Stomach smooth muscle (tissue), 2 donors: Measurements from ENCODE around the gene HOXB9.

Source experiments
- H3K27ac ChIP-seq: one replicate; pipeline ENCODE4 v1.7.0; 2013; ENCODE audit warnings: mild to moderate bottlenecking, low read length, inconsistent platforms
- H3K27me3 ChIP-seq, 2 donors: one replicate each; pipeline ENCODE4 v1.7.0; 2013; ENCODE audit warnings: low read length in 2 of 2; ENCODE audit not compliant: insufficient read depth in 2 of 2, control insufficient read depth in 1 of 2
- H3K36me3 ChIP-seq, 2 donors: one replicate each; pipeline ENCODE4 v1.7.0; 2013; ENCODE audit warnings: low read length in 2 of 2; ENCODE audit not compliant: control insufficient read depth in 2 of 2, insufficient read depth in 2 of 2
- H3K4me1 ChIP-seq: one replicate; pipeline ENCODE4 v1.7.0; 2013; ENCODE audit warnings: low read length; ENCODE audit not compliant: control insufficient read depth, insufficient read depth
- H3K4me3 ChIP-seq, 2 donors: one replicate each; pipeline ENCODE4 v1.7.0; 2013; ENCODE audit warnings: low read length in 2 of 2
- H3K9ac ChIP-seq, 2 donors: one replicate each; pipeline ENCODE4 v1.7.0; 2013; ENCODE audit warnings: low read length in 2 of 2, mild to moderate bottlenecking in 1 of 2
- H3K9me3 ChIP-seq, 2 donors: one replicate each; pipeline ENCODE4 v1.7.0; 2013; ENCODE audit warnings: low read length in 2 of 2; ENCODE audit not compliant: control insufficient read depth in 2 of 2
- donor health status: healthy.
- donor health status: Pancreatic carcinoma.

Gene HOXB9

DNA sequence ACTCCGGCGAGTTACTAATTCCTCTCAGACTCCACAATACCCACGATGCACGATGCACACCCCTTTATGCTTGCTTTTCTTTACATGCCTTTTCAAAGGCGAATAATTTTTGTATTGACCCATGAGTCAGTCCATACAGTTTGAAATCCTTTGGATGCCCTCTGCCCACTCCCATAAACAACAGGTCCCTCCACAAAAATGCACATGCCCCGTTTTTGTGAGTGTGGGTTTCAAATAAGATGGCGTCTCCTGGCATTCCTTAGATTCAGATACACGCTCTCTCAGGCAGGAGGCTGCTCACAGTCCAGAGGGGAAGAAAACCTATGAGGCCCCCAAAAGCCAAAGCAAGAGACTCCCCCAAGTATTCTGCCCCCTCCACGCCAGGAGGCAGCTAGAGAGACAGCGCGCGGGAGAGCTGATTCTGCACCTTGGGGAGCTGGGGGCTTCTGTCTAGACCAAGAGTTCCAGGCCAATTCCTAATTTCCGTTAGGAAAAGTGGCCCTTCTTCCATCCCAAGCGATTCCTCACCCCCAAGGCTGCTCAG lies 19.6 kb upstream of the HOXB9 start:
- no peak overlapping the region for H3K9ac ChIP-seq
- peaks cover 14% of the 10 kb centered on the region for H3K4me1 ChIP-seq
- no peak overlapping the region for H3K4me3 ChIP-seq
- H3K36me3 ChIP-seq: no peaks in the 10 kb centered on the region
- no peaks in the 10 kb centered on the region for H3K9me3 ChIP-seq
- no peak overlapping the region for H3K27ac ChIP-seq
- peaks cover 72 to 76% of the 10 kb centered on the region in 2 donors for H3K27me3 ChIP-seq

DNA sequence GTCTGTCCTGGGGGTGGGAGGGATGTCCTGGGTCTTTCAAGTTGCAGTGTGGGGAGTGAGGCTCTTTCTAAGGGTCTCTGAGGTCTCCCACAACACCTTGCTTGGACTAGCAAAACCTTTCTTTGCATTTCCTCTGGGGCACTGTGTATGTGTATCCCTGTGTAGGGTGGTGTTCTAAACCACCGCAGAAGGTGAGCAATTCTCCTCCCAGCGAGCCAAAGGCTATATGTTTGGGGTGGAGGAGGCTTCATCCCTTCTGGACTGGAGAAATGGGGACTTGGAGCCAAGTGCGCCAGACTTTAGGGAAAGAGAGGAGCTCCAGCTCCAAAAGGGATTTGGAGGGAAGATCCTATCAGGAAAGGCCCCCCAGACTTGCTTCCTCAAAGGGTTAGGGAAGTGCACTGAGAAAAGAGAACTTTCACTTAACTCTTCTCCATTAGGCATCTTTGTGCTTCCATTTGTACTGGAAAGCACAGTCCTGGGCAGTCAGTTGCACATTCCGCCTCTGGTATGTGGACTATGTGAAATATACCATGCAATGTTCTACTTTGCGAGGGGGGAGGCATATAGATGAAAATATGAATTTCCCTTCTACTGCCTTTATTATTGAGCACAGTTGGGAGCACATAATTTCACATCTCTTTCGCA lies 18.9 kb upstream of the HOXB9 start:
- Histone ChIP-seq H3K4me1 (peaks cover 14% of the 10 kb centered on the region), H3K36me3 (no peaks in the 10 kb centered on the region), H3K9me3 (no peaks in the 10 kb centered on the region), H3K9ac (no peak overlapping the region), H3K27me3 (peaks cover 78 to 79% of the 10 kb centered on the region in 2 donors), H3K27ac (no peak overlapping the region), H3K4me3 (no peak overlapping the region)

DNA sequence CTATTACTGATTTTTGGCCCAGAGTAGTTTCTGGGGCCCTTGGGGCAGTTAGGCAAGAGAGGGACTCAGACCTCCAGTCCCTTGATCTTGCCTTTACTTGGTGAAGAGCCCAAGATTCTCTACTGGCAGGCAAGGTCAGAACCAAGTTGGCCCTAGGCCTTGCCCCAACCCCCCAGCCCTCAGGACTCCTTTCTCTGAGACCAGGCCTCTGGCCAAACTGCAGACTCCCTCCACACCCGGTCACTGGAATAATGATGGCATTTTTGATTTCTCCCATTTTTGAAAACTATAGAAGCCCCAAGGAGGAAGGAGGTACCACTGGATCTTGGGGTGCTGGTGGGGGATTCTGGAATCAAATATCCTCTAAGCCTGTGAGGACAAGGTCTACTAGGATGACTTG lies 18.0 kb upstream of the HOXB9 start:
- H3K4me1 ChIP-seq: peaks cover 14% of the 10 kb centered on the region
- no peak overlapping the region for H3K9ac ChIP-seq
- no peaks in the 10 kb centered on the region for H3K9me3 ChIP-seq
- H3K27me3 ChIP-seq: peaks cover 80 to 86% of the 10 kb centered on the region in 2 donors
- no peak overlapping the region for H3K27ac ChIP-seq
- H3K4me3 ChIP-seq: no peak overlapping the region
- H3K36me3 ChIP-seq: no peaks in the 10 kb centered on the region

DNA sequence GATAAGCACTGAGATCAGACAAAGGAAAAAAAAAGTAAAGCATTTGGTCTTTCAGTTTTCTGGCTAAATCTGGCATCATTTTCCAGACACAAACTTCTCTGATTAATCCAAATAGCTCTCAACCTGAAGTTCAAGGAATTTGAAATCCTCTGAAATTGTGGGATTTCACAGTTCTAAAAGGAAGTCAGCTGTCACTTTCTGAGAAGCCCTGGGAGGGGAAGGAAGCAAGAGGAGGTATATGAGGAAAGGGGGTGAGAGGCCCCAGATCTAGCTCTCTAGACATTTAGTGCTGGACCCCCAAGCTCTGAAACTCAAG lies 17.5 kb upstream of the HOXB9 start:
- Histone ChIP-seq H3K27ac (no peak overlapping the region), H3K4me3 (no peak overlapping the region), H3K9ac (no peak overlapping the region), H3K27me3 (peaks cover 84 to 92% of the 10 kb centered on the region in 2 donors), H3K36me3 (no peaks in the 10 kb centered on the region), H3K4me1 (peaks cover 14% of the 10 kb centered on the region), H3K9me3 (no peaks in the 10 kb centered on the region)

DNA sequence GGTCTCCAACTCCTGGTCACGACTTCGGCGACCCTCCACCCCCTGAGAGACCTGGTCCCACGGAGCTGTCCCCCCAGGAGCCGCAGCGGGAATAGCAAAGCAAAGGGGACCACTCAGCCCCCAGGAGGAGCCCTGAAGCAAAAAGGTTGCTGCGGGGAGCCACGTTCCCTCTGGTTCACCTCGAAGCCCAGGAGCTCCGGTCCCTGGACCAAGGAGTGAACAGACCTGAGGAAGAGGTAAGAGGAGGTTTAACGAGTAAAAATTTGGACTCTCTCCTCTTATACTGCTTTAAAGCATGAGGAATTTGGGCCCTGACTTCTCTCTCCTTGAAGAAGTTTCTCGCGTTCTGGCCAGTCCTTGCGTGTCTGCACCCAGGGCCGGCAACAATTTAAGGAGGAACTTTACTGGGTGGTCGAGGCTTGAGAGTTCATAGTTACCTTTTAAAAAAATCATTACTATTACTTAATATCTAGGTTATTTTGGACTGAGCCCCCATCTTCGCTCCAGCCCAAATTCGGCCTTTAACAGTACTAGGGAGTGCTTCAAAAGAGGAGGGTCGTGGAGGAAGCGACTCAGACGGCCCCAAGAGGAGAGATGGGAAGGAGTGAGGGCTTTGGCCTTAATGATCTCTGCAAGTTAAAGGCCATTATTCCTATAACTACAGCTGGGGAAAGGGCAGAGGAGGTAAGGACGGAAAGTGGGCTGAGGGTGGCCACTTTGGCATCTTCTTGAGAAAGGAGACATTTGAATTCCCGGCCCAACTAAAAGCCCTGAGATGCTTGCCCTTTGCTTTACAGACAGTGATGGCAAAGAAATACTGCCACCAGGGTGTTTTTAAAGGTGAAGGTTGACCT lies 16.9 kb upstream of the HOXB9 start:
- Histone ChIP-seq H3K4me3 (no peak overlapping the region), H3K27me3 (peaks cover 87 to 91% of the 10 kb centered on the region in 2 donors), H3K9ac (no peak overlapping the region), H3K9me3 (no peaks in the 10 kb centered on the region), H3K36me3 (no peaks in the 10 kb centered on the region), H3K4me1 (peaks cover 14% of the 10 kb centered on the region), H3K27ac (no peak overlapping the region)

DNA sequence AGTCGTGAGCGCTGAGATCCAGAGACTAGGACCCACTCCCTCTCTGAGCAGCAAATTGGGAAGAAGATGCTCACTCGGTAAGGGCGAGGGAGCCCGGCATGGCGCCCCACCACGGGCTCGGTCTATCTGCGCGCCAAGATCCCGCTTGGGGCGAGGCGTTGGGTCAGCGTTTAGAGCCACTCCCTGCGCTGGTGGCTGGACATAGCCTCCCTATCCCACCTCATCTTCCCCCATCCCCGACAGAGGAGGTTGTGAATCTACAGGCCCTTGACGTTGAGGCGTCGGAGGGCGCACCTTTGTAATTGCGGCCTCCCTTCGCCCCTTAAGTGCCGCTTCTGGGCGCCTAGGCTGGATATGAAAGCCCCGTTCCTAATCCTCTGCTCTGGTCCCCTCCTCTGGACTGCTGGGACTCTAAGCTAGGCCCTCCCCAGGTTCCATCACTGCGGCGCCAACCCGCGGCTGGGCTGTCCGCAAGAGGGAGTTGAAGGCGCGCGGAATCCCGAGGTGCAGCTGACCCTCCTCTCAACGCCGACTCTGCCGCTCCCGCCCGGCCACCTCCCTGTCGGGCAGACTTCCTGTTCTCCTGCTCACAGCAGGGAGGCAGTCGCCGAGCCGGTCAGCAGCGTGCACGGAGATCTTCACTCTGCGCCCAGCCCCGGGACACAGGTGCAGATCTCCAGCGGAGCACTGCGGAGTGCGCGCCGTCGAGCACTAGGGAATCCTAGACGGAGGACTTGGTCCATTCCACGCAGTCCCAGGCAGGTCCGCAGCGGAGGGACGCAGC lies 16.1 kb upstream of the HOXB9 start:
- H3K36me3 ChIP-seq: no peaks in the 10 kb centered on the region
- peaks cover 10% of the 10 kb centered on the region for H3K4me1 ChIP-seq
- H3K4me3 ChIP-seq: no peak overlapping the region
- no peak overlapping the region for H3K27ac ChIP-seq
- peaks cover 87 to 91% of the 10 kb centered on the region in 2 donors for H3K27me3 ChIP-seq
- H3K9ac ChIP-seq: no peak overlapping the region
- no peaks in the 10 kb centered on the region for H3K9me3 ChIP-seq

DNA sequence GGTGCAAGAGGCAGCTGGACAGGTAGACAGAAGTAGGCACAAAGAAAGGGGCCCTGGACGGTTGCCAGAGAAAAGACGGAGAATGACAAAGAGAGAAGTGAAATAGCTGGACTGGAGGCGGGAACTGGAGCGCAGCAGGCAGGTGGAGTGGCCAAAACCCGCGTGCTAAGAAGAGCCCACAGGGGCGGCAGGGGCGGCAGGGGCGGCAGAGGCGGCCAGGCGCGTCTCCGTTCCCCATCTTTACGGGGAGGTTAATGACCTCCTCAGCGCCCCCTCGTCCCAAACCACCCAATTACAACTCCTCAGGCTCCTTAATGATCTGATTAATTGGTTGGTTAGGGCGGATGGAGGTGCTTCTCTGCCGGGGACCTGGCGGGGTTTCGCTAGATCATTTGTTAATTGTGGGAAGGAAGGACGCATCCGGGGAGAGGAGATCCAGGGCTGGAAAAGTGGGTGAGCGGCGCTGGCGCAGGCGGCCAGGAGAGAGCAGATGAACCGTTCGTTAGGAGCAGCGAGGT lies 15.4 kb upstream of the HOXB9 start:
- H3K27me3 ChIP-seq: peaks cover 90 to 94% of the 10 kb centered on the region in 2 donors
- H3K4me3 ChIP-seq: no peak overlapping the region
- no peaks in the 10 kb centered on the region for H3K36me3 ChIP-seq
- H3K27ac ChIP-seq: no peak overlapping the region
- H3K4me1 ChIP-seq: peaks cover 10% of the 10 kb centered on the region
- H3K9me3 ChIP-seq: no peaks in the 10 kb centered on the region
- no peak overlapping the region for H3K9ac ChIP-seq

DNA sequence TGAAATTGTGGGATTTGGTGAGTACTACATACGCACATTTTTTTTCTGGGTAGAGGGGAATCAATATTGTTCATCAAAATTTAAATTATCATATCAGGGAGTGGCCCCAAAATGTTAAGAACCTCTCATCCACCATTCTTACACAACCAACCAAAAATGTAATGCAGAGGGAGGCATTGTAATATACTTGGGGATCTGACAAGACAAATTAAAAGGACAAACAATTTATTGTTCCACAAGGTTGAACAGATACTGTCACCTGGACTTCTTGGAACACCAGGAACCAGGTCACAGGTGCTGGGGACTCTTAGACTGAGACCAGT lies 14.7 kb upstream of the HOXB9 start:
- Histone ChIP-seq H3K27ac (no peak overlapping the region), H3K9me3 (no peaks in the 10 kb centered on the region), H3K4me3 (no peak overlapping the region), H3K36me3 (no peaks in the 10 kb centered on the region), H3K4me1 (peaks cover 3% of the 10 kb centered on the region), H3K27me3 (peaks cover 90 to 93% of the 10 kb centered on the region in 2 donors), H3K9ac (no peak overlapping the region)

DNA sequence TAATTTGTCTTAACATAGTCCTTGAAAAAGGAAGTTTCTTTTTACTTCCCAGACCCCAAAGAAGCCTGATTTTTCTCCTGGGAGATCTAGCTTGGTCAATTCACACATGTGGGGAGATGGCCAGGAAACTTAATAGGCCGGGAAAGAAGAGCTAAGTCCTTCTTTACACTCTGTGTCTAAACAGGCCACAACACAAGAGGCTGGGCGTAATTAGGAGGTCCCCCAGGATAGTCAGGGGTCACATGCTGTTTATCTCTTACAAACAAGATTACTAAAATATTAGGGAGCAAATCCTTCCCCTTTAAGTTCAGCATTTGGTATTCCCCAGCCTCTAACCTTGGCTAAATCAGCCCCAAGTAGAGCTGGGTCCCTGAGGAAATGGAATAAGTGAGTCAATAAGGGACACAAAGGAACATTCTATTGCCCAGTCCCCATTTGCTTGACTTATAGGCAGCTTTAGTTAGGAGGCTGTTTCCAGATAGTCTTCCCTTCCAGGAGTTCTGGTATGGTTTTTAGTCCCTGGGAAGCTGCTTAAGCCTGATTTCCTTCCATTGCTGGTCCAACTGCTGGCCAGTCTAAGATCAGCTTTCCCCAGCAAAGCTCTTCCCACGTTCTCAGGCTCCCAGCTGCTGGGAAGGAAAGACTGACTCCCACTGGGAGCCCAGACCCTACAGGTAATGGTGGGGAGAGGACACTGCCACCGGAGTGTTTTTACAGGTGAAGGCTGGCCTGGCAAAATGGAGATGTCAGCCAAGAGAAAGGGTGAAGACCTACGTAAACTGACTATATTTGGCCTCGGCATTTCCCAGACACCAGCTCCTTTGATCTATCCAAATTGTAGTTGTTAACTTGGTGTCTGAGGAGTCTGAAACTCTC lies 14.1 kb upstream of the HOXB9 start:
- H3K27ac ChIP-seq: no peak overlapping the region
- peaks cover 2% of the 10 kb centered on the region for H3K4me1 ChIP-seq
- H3K9ac ChIP-seq: no peak overlapping the region
- peaks cover 92 to 93% of the 10 kb centered on the region in 2 donors for H3K27me3 ChIP-seq
- H3K36me3 ChIP-seq: no peaks in the 10 kb centered on the region
- no peak overlapping the region for H3K4me3 ChIP-seq
- H3K9me3 ChIP-seq: no peaks in the 10 kb centered on the region

DNA sequence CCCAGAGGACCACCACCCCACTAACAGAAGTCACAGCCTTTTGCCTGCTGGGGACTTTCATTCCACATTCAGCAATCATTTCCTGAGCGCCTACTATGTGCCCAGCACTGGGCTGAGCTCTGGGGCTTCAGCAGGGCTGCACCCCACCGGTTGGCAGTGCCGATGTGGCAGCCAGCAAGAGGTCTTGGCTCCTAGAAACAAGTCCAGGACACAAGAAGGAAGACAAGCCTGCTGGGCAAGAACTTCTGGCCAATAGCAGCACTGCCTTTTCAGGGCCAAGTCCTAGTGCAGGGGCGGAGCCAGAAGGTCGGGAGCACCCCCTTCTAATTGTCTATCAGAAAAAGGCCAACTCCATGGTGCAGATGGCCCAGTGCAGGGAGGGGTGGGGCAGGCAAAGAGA lies 13.0 kb upstream of the HOXB9 start:
- Histone ChIP-seq H3K9ac (no peak overlapping the region), H3K9me3 (no peaks in the 10 kb centered on the region), H3K36me3 (no peaks in the 10 kb centered on the region), H3K4me3 (no peak overlapping the region), H3K4me1 (peaks cover 2% of the 10 kb centered on the region), H3K27ac (no peak overlapping the region), H3K27me3 (peaks cover 92% of the 10 kb centered on the region in 2 donors)
